SK-N-MC (cell line): ENCODE results near the gene PSMC3.

Experiments
- EZH2 ChIP-seq: fragments of 200-600 bp; sonication (generic); IDR thresholded peaks from one replicate; pipeline ENCODE4 v1.6.1; 2017; ENCODE audit warnings: antibody characterized with exemption
- POLR2AphosphoS5 ChIP-seq: IDR thresholded peaks from 2 replicates; pipeline ENCODE4 v1.6.1; 2012; ENCODE audit warnings: mild to moderate bottlenecking, low read depth, low read length, borderline replicate concordance

GRCh38 chr11:47389577-47390421 lies 36.4 kb downstream of the PSMC3 start:
- no peak for TF ChIP-seq POLR2AphosphoS5
- no peak for TF ChIP-seq EZH2
